ENCODE results near the gene AP3B1.

AP3B1 gene

DNA sequence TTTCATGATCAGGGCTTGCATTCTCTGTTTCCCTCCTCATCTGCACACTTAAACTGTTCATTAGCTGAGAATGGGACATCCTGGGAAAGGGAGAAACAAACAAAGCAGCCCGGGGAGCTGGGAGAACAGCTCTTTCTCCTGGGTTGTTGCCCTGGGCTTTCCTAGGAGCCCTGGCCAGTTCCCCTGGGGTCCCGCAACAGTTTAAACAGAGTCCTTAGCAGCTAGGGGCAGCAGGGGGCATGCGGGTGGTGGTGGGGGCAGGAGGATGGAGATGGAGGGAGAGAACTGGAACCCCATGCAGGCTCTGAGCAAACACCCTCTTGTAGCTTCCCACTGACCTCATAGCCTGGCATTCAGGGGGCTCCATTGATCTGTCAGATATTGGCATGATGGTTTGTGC lies 309.3 kb downstream of the AP3B1 start:
- TF ChIP-seq, protein P1, sequence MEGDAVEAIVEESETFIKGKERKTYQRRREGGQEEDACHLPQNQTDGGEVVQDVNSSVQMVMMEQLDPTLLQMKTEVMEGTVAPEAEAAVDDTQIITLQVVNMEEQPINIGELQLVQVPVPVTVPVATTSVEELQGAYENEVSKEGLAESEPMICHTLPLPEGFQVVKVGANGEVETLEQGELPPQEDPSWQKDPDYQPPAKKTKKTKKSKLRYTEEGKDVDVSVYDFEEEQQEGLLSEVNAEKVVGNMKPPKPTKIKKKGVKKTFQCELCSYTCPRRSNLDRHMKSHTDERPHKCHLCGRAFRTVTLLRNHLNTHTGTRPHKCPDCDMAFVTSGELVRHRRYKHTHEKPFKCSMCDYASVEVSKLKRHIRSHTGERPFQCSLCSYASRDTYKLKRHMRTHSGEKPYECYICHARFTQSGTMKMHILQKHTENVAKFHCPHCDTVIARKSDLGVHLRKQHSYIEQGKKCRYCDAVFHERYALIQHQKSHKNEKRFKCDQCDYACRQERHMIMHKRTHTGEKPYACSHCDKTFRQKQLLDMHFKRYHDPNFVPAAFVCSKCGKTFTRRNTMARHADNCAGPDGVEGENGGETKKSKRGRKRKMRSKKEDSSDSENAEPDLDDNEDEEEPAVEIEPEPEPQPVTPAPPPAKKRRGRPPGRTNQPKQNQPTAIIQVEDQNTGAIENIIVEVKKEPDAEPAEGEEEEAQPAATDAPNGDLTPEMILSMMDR (IDR thresholded peaks at IDR 0.05; ENCODE audit: insufficient read depth, low read length, missing control alignments) = no peak
- CTCF ChIA-PET = interaction anchor here (0.6 to 1.2 kb wide), 2 partner anchors 24 to 46 kb away, joined by 3 read pairs; no protein-coding TSS in a partner anchor
- POLR2A ChIA-PET = no interaction called here
- DNase-seq (ENCODE audit: low read depth, low spot score) = no peak
- no peak overlapping the region for H3K4me3 ChIP-seq (ENCODE audit: low read depth, low read length)

DNA sequence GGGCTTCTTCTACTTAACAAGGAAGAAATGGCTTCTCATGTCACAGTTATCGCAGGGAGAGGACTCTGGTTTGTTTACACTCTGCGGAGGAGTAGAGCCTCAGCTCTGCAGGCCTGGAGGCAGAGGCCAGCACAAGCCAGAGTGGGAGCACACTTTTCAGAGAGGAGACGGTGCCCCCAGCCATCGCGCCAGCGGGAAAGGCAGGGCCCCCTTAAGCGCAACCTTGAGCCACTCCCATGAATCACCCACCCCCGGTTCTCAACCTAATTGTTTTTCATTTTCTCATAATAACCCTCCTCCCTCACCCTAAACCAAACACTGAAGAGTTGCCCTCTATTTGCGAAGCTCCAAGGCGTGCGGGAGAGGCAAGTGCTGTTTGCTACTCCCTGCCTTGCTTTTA lies 309.9 kb downstream of the AP3B1 start:
- TF ChIP-seq, protein P1 (IDR thresholded peaks at IDR 0.05; ENCODE audit: insufficient read depth, low read length, missing control alignments) = no peak
- H3K4me3 ChIP-seq (ENCODE audit: low read depth, low read length) = no peak overlapping the region
- no peak for DNase-seq (ENCODE audit: low read depth, low spot score)
- ChIA-PET CTCF (interaction anchor here (1.2 kb wide), 1 partner anchor 45 kb away, joined by 3 read pairs; no protein-coding TSS in a partner anchor), POLR2A (no interaction called here)

DNA sequence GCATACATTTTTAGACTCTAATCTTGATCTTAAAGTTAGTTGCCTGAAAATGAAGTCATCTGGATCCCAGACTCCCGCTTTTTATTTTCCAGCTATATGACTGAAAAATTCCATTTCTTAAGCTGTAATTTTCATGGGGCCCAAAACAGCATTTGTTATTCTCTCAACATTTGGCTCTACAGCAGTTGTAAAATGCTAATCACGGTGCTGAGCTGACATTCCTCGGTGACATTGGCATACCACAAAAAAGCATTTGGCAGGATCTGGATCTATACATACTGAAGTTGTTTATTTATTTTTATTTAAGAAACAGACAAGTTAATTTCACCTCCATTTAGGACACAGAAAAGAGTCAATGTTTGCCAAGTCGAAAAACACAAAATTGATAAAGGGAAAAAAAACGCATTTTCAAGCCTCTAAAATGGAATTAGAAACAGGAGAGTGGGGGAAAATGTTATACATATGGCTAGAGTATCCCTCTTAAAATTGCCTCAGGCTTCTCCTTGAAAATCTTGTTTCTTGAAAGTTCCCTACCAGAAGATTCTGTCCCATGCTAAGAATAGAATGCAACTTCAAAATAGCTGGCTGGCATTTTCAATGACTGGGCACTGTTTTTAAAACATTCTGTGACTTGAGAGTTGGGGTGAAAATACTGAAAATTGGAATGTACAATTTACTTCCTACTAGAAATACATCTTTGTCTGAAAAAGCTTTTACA lies 310.9 kb downstream of the AP3B1 start:
- no peak for DNase-seq (ENCODE audit: low read depth, low spot score)
- ChIA-PET POLR2A (no interaction called here), CTCF (interaction anchor here (1.4 kb wide), 1 partner anchor 11 kb away, joined by 4 read pairs; no protein-coding TSS in a partner anchor)
- H3K4me3 ChIP-seq (ENCODE audit: low read depth, low read length) = no peak overlapping the region
- TF ChIP-seq, protein P1 (IDR thresholded peaks at IDR 0.05; ENCODE audit: insufficient read depth, low read length, missing control alignments) = no peak

DNA sequence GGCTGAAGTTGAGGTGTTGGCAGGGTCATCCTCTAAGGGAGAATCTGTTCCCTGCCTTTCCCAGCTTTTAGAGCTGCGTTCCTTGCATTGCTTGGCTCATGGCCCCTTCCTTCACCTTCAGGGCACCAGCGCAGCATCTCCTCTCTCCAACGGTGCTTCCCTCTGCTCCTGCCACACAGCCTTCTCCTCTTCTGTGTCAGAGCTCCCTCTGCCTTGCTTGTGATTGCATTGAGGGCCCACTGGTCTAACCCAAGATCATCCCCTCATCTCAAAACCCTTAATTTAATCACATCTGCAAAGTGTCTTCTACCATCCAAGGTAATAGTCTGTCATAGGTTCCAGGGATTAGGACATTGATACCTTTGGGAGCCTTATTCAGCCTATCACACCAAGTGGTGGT lies 312.7 kb downstream of the AP3B1 start:
- H3K4me3 ChIP-seq (ENCODE audit: low read depth, low read length) = no peak overlapping the region
- TF ChIP-seq, protein P1 (IDR thresholded peaks at IDR 0.05; ENCODE audit: insufficient read depth, low read length, missing control alignments) = no peak
- ChIA-PET CTCF (no interaction called here), POLR2A (no interaction called here)
- DNase-seq (ENCODE audit: low read depth, low spot score) = no peak

DNA sequence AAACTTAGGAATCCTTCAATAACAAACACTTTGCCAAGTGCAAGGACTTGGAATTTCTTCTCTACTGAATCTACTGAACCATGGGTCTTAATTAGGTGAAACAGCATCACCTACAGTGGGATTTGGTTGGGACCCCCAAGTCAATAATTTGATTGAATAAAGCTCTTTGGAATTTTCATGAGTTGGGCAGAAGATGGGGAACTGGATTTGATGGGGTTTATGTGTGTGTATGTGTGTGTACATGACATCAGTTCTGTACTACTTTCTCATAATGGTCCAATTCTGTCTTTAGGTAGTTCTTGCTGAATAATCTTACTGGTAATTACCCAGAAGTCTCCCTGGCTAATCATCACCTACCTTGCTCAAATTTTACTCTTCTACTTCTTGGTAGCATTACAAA lies 319.9 kb downstream of the AP3B1 start:
- TF ChIP-seq, protein P1 (IDR thresholded peaks at IDR 0.05; ENCODE audit: insufficient read depth, low read length, missing control alignments) = no peak
- CTCF ChIA-PET = no interaction called here
- POLR2A ChIA-PET = no interaction called here

DNA sequence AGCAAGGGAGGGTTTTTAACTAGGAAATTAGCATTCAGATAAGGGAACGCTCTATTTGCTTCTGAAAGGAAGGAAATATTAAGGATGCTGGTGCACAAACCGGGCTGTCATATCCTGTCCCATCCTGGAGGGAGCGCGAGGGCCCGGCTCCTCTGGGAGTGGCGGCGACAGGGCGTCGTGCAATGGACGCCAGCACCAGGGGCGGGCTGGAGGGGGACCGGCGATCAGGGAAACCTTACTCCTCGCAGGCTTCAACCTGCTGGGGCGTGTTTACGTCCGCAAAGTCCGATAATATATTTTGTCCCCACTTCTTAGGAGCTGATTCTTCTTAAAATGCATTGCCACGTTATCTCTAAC lies 321.3 kb downstream of the AP3B1 start:
- DNase-seq (ENCODE audit: low read depth, low spot score) = no peak
- ChIA-PET CTCF (interaction anchor here (1.2 kb wide), 1 partner anchor 10 kb away, joined by 4 read pairs; no protein-coding TSS in a partner anchor), POLR2A (no interaction called here)
- no peak overlapping the region for H3K4me3 ChIP-seq (ENCODE audit: low read depth, low read length)
- TF ChIP-seq, protein P1 (IDR thresholded peaks at IDR 0.05; ENCODE audit: insufficient read depth, low read length, missing control alignments) = no peak

More for the DNA sequence above, 319.9 kb downstream of the AP3B1 start:
- H3K4me3 ChIP-seq (ENCODE audit: low read depth, low read length) = no peak overlapping the region
- no peak for DNase-seq (ENCODE audit: low read depth, low spot score)
